GM19468 (cell line): ENCODE data around the gene RNF121.

Source experiments
- ATAC-seq: cut with Tn5 transposase; IDR thresholded peaks from one replicate; pipeline ENCODE4 v1.9.1; 2021; ENCODE audit warnings: mild to moderate bottlenecking, moderate library complexity, moderate number of reproducible peaks; ENCODE audit not compliant: unreplicated experiment; ENCODE audit errors: extremely low read depth

The RNF121 gene

GRCh38 chr11:72023335-72023734 lies 94.5 kb downstream of the RNF121 start:
- no peak for ATAC-seq

- ATAC-seq, result no peak
Observed at GRCh38 chr11:72024069-72024754, 95.4 kb downstream of the RNF121 start.

- ATAC-seq, result no peak
Observed at GRCh38 chr11:72026090-72026489, 97.2 kb downstream of the RNF121 start.

GRCh38 chr11:72030472-72031045 lies 101.7 kb downstream of the RNF121 start:
- no peak for ATAC-seq

GRCh38 chr11:72036687-72037086 lies 107.8 kb downstream of the RNF121 start:
- ATAC-seq, result no peak

DNA sequence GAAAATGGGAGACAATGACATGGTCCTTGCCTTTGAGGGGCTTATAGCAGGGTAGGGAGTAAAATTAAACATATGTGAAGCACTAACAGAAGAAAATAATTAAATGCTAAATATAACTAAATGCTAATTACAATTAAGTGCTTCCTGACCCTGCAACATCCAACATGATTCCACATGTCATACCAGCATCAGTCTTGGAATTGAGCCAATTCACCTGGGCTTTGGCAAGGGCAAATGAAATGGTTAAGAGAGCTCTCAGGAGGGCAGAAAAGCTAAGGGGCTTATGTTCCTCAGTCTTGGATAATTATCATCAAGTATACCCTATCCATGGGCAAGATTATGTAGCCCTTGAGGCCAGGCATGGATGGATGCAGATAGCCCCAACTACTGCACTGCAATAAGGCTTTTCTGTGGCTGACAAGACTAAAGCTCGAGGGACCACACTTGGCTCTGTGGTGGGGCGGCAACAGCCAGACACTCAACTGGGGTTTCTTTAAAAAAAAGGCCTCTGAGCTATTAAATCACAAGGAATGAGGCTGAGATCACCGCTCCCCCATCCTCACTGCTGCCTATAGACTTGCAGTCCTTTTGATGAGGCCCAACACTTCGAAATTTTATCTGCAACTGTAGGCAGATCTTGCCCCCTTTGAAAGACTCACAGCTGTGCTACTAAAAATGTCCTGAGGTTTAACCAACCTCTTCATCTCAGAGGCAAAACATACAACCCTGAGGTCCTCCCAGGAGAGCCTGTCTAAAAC lies 108.9 kb downstream of the RNF121 start:
- ATAC-seq, result no peak

DNA sequence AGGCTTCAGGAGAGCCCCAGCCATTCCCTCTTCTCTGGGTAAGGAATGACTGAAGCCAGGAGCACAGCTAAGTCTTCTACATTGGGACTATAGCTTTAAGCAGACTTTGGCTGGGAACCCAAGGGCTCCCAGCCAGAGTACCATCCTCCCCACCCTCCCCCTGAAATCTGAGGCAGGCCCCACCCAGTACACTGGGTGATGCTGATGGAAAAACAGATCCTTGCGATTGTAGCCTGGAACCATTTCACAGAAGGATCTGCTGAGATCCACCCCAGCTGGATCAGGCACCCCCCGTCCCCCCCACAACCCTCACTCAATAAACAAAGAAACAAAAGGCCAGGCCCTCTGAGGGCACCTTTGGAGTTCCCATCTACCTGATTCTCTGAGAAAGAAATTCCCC lies 109.6 kb downstream of the RNF121 start:
- ATAC-seq, result no peak

GRCh38 chr11:72039031-72039855 lies 110.4 kb downstream of the RNF121 start:
- no peak for ATAC-seq

GRCh38 chr11:72039856-72040401 lies 111.1 kb downstream of the RNF121 start:
- ATAC-seq, result no peak

DNA sequence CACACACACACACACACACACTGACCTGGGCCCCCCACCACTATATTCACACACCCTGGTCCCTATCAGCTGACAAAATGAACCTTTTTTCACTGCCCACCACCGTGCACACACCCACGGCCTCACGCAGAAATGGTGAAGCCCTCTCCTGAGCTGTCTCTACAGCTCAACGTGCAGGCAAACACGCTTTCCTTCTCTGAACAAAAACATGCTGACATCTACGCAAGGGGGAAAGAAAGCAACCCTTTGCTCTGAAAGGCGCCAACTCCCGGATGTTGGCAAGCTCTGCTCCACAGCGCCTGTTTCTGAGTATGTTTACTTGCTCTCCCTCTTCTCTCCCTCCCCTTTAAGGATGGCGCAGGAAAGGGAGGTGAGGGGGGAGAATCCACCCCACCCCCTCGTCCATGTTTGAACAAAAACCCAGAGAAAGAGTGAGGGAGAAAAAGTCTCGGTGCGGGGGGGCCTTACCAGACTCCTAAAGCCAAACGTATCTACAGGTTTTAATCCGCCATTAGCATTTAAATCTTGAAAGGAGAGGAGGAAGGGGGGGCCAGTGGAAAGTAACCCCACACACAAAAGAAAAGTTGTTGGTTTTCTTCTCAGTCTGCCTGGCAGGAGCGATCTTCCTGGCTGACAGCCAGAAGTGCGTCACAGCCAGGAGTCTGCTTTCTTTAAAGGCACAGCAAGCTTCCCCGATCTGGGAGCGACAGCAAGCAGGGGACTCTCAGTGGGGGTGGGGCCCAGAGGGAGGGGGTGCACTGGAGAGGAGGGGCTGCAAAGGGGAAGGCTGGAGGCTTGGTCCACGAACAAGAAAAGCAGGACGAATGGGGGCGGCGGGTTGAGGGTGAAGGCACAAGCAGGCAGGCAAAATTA lies 111.9 kb downstream of the RNF121 start:
- no peak for ATAC-seq

- ATAC-seq, result no peak
Observed at GRCh38 chr11:72041364-72042063, 112.7 kb downstream of the RNF121 start.

GRCh38 chr11:72042064-72042745 lies 113.4 kb downstream of the RNF121 start:
- no peak for ATAC-seq

- ATAC-seq, result no peak
Observed at GRCh38 chr11:72045849-72046248, 117.0 kb downstream of the RNF121 start.
